ENCODE data around the gene OLIG1. TPM values are rescaled to one million over a fixed set of nuclear protein-coding genes. Genes with fewer than 3 reads are reported as not detected.

The OLIG1 gene
- total RNA-seq, 4 donors from 2014 or later, result not detected

DNA sequence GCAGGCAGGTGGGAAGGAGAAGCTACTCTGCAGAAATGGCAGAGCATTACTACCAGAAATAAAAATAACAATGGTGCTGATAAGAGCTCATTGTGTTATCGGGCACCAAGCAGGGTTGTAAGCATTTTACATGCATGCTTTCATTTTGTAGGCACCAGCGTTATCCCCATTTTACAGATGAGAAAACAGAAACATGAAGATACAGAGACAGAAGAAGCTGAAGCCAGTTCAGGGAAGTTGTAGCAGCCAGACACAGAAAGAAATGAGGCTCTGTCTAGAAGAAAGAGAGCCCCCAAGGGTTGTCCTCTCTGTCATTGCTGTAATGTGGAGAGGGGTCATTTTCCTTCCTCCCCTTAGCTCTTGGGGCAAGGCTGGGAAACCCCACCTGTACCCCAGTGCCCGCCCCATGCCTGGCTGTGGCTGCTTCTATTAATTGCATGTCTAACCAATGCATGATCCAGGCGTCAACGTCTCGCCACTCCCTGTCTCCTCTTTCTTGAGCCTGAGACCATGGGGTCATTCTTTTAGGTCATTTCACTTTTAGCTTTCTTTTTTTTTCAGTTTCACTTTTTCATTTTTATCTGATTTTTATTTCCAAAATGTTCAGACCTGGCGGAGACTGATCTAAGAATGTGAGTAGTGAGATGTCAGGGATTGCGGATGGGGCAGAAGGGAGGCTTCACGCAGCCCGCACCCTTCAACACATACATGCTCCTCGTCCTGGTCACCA lies 6.8 kb downstream of the OLIG1 start:
- TF ChIP-seq, protein P1, sequence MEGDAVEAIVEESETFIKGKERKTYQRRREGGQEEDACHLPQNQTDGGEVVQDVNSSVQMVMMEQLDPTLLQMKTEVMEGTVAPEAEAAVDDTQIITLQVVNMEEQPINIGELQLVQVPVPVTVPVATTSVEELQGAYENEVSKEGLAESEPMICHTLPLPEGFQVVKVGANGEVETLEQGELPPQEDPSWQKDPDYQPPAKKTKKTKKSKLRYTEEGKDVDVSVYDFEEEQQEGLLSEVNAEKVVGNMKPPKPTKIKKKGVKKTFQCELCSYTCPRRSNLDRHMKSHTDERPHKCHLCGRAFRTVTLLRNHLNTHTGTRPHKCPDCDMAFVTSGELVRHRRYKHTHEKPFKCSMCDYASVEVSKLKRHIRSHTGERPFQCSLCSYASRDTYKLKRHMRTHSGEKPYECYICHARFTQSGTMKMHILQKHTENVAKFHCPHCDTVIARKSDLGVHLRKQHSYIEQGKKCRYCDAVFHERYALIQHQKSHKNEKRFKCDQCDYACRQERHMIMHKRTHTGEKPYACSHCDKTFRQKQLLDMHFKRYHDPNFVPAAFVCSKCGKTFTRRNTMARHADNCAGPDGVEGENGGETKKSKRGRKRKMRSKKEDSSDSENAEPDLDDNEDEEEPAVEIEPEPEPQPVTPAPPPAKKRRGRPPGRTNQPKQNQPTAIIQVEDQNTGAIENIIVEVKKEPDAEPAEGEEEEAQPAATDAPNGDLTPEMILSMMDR (IDR thresholded peaks at IDR 0.05; ENCODE audit: low read depth), result no peak

GRCh38 chr21:33078907-33079582 lies 9.1 kb downstream of the OLIG1 start:
- TF ChIP-seq, protein P1 (IDR thresholded peaks at IDR 0.05; ENCODE audit: low read depth), result no peak

DNA sequence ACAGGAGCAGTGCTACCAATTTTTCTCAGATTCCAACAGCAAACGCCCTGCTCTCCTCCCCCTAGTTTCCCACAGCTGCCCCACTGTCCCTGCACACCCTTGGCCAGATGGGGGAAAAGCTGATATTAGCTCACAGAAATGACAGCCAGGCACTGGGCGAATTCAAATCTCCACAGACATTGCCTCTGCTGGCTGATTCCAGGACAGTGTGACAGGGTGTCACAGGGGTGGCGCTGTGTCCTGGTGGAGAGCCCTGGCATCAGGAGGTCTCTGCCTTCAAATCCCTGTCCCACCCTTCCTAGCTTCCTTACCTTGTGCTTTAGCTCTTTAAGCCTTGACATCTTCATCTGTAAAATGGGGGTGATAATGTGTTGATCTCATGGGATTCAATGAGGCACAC lies 10.4 kb downstream of the OLIG1 start:
- TF ChIP-seq, protein P1 (IDR thresholded peaks at IDR 0.05; ENCODE audit: low read depth), result no peak

DNA sequence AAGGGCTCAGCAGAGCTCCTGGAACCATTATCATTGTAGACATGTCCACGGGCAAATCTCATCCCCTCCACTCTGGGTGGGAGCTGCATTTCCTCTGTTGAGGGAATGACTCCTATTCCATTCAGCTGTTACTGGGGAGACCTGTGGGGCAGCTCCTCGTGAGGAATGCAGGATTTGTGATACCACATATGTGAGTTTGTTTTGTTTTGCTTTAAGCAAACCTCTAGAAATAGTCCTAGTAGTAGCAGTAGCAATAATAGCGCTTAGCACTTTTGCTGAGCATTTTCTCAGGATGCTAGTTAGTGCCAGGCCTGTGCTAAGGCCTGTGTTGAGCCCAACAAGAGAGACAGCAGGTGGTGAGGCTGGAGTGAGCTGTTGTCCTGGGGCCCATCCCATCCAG lies 10.8 kb downstream of the OLIG1 start:
- TF ChIP-seq, protein P1 (IDR thresholded peaks at IDR 0.05; ENCODE audit: low read depth), result no peak

DNA sequence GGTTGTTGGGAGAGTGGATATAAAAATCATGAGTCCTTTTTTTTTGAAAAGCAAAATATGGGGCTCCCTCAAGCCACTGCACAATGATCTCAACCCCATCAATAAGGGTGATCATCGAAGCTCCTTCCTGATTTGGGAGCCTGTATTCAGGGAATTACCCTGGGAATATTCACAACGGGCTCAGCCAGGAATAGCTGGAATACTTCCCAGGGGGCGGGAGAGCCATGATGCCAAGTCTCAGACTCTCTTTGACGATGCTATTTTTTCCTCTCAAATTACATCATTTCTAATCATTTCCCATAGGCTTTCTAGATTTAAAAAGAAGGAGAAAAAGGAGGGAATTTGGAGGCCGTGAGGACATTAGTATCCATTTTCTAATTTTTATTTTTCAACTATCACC lies 18.4 kb downstream of the OLIG1 start:
- TF ChIP-seq, protein P1 (IDR thresholded peaks at IDR 0.05; ENCODE audit: low read depth), result no peak

DNA sequence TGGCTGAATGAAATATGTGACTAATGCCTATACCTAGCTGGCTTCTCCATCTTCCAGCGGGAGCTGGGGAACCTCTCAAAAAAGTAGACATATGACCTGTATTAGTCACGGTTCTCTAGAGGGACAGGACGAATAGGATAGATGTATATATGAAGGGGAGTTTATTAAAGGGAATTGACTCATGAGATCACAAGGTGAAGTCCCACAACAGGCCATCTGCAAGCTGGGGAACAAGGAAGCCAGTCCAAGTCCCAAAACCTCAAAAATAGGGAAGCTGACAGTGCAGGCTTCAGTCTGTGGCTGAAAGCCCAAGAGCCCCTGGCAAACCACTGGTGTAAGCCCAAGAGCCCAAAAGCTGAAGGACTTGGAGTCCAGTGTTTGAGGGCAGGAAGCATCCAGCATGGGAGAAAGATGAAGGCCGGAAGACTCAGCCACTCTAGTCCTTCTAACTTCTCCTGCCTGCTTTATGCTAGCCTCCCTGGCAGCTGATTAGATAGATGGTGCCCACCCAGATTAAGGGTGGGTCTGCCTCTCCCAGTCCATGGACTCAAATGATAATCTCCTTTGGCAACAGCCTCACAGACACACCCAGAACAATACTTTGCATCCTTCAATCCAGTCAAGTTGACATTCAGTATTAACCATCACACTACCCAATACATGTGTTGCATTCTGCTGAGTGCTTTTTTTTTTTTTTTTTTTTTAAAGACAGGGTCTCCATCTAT lies 19.6 kb downstream of the OLIG1 start:
- TF ChIP-seq, protein P1 (IDR thresholded peaks at IDR 0.05; ENCODE audit: low read depth), result no peak

- TF ChIP-seq, protein P1 (IDR thresholded peaks at IDR 0.05; ENCODE audit: low read depth), result no peak
Observed at GRCh38 chr21:33096426-33096825, 26.5 kb downstream of the OLIG1 start.
